ENCODE data around the gene PLA2G6.

Gene PLA2G6

GRCh38 chr22:38069372-38070249, 112.0 kb downstream of the PLA2G6 start:
- DNase-seq (ENCODE audit: low spot score): peak; percentile 90

- no peak for DNase-seq (ENCODE audit: low spot score)
These were observed 112.8 kb downstream of the PLA2G6 start for GRCh38 chr22:38068641-38069371.

- DNase-seq (ENCODE audit: low spot score): no peak
These were observed 113.8 kb downstream of the PLA2G6 start for GRCh38 chr22:38067761-38068360.

GRCh38 chr22:38067028-38067415, 114.6 kb downstream of the PLA2G6 start:
- no peak for DNase-seq (ENCODE audit: low spot score)

GRCh38 chr22:38066381-38067027, 115.1 kb downstream of the PLA2G6 start:
- DNase-seq (ENCODE audit: low spot score): no peak

GRCh38 chr22:38065539-38065938, 116.1 kb downstream of the PLA2G6 start:
- no peak for DNase-seq (ENCODE audit: low spot score)

- no peak for DNase-seq (ENCODE audit: low spot score)
These were observed 118.8 kb downstream of the PLA2G6 start for GRCh38 chr22:38062791-38063190.

Data from hepatic stellate cell (primary cell).